ENCODE results near the gene RPS6KA4. TPM values are rescaled to one million over a fixed set of nuclear protein-coding genes. Genes with fewer than 3 reads are reported as not detected.

The RPS6KA4 gene
- total and polyA plus RNA-seq, 2 of the 13 experiments (the other 11 are each of a cell fraction or from before 2014, with no cell fraction given): 8.9 to 14.2 TPM

DNA sequence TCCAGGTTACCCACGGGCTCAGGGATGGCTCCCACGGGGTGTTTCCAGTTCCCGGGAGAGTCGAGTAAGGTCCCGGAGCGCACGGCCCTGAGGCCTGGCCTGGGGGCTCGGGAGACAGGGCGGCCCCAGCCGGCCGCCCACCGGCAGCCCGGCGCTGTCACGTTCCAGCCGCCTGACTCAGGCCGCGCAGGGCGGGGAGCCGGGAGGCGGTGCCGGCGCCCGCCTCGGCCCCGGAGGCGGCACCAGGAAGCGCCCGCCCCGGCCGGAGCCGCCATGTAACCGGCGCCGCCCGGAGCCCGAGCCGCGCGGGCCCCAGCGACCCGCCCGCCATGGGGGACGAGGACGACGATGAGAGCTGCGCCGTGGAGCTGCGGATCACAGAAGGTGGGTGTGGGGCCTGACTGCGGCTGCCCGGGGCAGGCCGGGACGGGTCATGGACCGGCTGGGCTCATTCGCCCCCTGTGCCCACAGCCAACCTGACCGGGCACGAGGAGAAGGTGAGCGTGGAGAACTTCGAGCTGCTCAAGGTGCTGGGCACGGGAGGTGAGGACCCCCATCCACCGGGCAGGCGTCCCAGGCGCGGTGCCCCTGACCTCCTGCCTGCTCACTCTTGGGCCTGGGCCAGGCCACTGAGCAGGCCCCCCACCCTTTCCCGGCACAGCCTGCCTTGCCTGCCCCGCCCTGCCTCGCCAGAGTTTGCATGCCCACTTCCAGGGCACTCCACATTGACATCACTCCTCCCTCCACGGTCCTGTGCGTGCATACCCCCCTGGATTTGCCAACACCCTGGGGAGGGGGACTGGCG, at the start of gene RPS6KA4 (continued):
- TF ChIP-seq, protein P1, sequence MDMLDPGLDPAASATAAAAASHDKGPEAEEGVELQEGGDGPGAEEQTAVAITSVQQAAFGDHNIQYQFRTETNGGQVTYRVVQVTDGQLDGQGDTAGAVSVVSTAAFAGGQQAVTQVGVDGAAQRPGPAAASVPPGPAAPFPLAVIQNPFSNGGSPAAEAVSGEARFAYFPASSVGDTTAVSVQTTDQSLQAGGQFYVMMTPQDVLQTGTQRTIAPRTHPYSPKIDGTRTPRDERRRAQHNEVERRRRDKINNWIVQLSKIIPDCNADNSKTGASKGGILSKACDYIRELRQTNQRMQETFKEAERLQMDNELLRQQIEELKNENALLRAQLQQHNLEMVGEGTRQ (IDR thresholded peaks at IDR 0.05; ENCODE audit: low read depth, low read length): no peak
- TF ChIP-seq, protein P1 (CRISPR knock-in tag; IDR thresholded peaks at IDR 0.05; ENCODE audit: borderline replicate concordance): no peak
- peak; percentile 50; the same call in 1 of the 2 replicates for TF ChIP-seq E2F2 (CRISPR knock-in tag; IDR thresholded peaks at IDR 0.05; ENCODE audit: borderline replicate concordance)
- TF ChIP-seq ZNF556 (CRISPR knock-in tag; IDR thresholded peaks at IDR 0.05; ENCODE audit: borderline replicate concordance): no peak
- no peak for TF ChIP-seq IRX3 (CRISPR knock-in tag; IDR thresholded peaks at IDR 0.05; ENCODE audit: borderline replicate concordance, low read depth)
- TF ChIP-seq FOXP4 (CRISPR knock-in tag; IDR thresholded peaks at IDR 0.05): no peak
- TF ChIP-seq ARNTL (CRISPR knock-in tag; IDR thresholded peaks at IDR 0.05): peak; percentile 50
- TF ChIP-seq SMC3 (IDR thresholded peaks at IDR 0.05; ENCODE audit: low read length): no peak
- no peak for TF ChIP-seq ZNF720 (CRISPR knock-in tag; IDR thresholded peaks at IDR 0.05)
- no peak for TF ChIP-seq ZNF230 (CRISPR knock-in tag; IDR thresholded peaks at IDR 0.05)
- no peak for TF ChIP-seq ZNF33A (CRISPR knock-in tag; IDR thresholded peaks at IDR 0.05; ENCODE audit: borderline replicate concordance)
- no peak for TF ChIP-seq ZNF572 (CRISPR knock-in tag; IDR thresholded peaks at IDR 0.05)
- TF ChIP-seq JARID2 (CRISPR knock-in tag; IDR thresholded peaks at IDR 0.05; ENCODE audit: insufficient replicate concordance): peak; percentile 4
- peak; percentile 40; the same call in 1 of the 2 replicates for TF ChIP-seq ZNF768 (CRISPR knock-in tag; IDR thresholded peaks at IDR 0.05)
- no peak for TF ChIP-seq ZNF121 (CRISPR knock-in tag; IDR thresholded peaks at IDR 0.05)
- 0 out of 2 replicates have a peak, but pooled peaks have one; percentile 33 for TF ChIP-seq POLR2AphosphoS5 (IDR thresholded peaks at IDR 0.05; ENCODE audit: low read depth, low read length)
- TF ChIP-seq NCOA1 (CRISPR knock-in tag; IDR thresholded peaks at IDR 0.05): no peak
- no peak for TF ChIP-seq PCBP2 (optimal IDR thresholded peaks at IDR 0.05; ENCODE audit: low read depth, low read length, poor library complexity, severe bottlenecking)
- no peak for TF ChIP-seq FOXK2 (IDR thresholded peaks at IDR 0.05)
- no peak for TF ChIP-seq RFXAP (CRISPR knock-in tag; IDR thresholded peaks at IDR 0.05; ENCODE audit: borderline replicate concordance)
- no peak for TF ChIP-seq SRF (IDR thresholded peaks at IDR 0.05; ENCODE audit: low read depth, low read length)
- no peak for TF ChIP-seq ASH2L (IDR thresholded peaks at IDR 0.05; ENCODE audit: insufficient read length, low read depth, low read length)
- no peak for TF ChIP-seq ZNF143 (CRISPR knock-in tag; IDR thresholded peaks at IDR 0.05)
- TF ChIP-seq TAF15 (IDR thresholded peaks at IDR 0.05; ENCODE audit: low read depth, low read length, poor library complexity, severe bottlenecking): no peak
- no peak for TF ChIP-seq NR2F6 (IDR thresholded peaks at IDR 0.05)
- no peak for TF ChIP-seq NR2F6 (CRISPR knock-in tag; IDR thresholded peaks at IDR 0.05)
